K562 (cell line): ENCODE measurements around the gene ZMIZ1. TPM values are rescaled to one million over a fixed set of nuclear protein-coding genes. Genes with fewer than 3 reads are reported as not detected.

Experiments
- ATAC-seq: fragments of 200-7000 bp; cut with Tn5 transposase; 3 replicates; pipeline ENCODE4 v1.9.1; 2020; ENCODE audit warnings: moderate library complexity
- BruUV-seq: library from RNA; stranded (reverse); fragments of 400-500 nt; replicated peaks from 2 replicates; lab custom pipeline; 2021; lab: Mats Ljungman, UMichigan
- CTCF ChIA-PET: fragments of 300-600 bp; formaldehyde crosslinking; extraction: SDS; loops from one replicate; lab custom pipeline; 2021; ENCODE audit warnings: low intra/inter-chr PET ratio; lab: Yijun Ruan, JAX
- POLR2A ChIA-PET: fragments of 300-600, 350-650 bp; sonication (Branson Sonifier 250); formaldehyde crosslinking; extraction: SDS; loops from one replicate; lab custom pipeline; 2021; ENCODE audit warnings: antibody characterized with exemption, inconsistent platforms; lab: Yijun Ruan, JAX
- DNase-seq, 4 experiments: peaks; one replicate each; pipeline versions ENCODE4 v3.0.0 to v3.0.0-alpha.2; 2011 to 2018; ENCODE audit warnings: low spot score in 3 of 4, mixed read lengths in 3 of 4; ENCODE audit errors: extremely low read depth in 1 of 4
- FAIRE-seq: peaks from 2 replicates; lab custom pipeline; 2011; peaks lifted over from hg19 to GRCh38; lab: Jason Lieb, UNC
- H2AFZ ChIP-seq: 2 replicates; pipeline ENCODE4 v1.6.0; 2011; ENCODE audit warnings: low read depth, low read length, control low read depth, inconsistent platforms
- H3K27ac ChIP-seq: fragments of 200-600 bp; 3 replicates; pipeline ENCODE4 v1.8.0; 2011; ENCODE audit warnings: low read depth, mild to moderate bottlenecking, control low read depth, inconsistent platforms, low read length, moderate library complexity, mixed read lengths; ENCODE audit errors: extremely low read depth
- H3K27me3 ChIP-seq, 2 experiments: fragments of 300-600 bp in 1 of 2; 2 replicates in 1 of 2; 3 replicates in 1 of 2; pipeline versions ENCODE4 v1.6.0 to v1.8.0; 2011; ENCODE audit warnings: inconsistent platforms in 2 of 2, low read length in 2 of 2, mild to moderate bottlenecking in 1 of 2, mixed read lengths in 1 of 2, moderate library complexity in 1 of 2; ENCODE audit not compliant: control insufficient read depth in 2 of 2, insufficient read depth in 2 of 2
- H3K36me3 ChIP-seq: fragments of 300-600 bp; 3 replicates; pipeline ENCODE4 v1.8.0; 2011; ENCODE audit warnings: mild to moderate bottlenecking, low read length, inconsistent platforms; ENCODE audit not compliant: control insufficient read depth, insufficient read depth
- H3K4me1 ChIP-seq, 2 experiments: fragments of 200-600 bp in 1 of 2; replicated peaks in 1 of 2; 2 replicates in 1 of 2; 3 replicates in 1 of 2; pipeline versions ENCODE4 v1.5.1 to v1.8.0; 2011; ENCODE audit warnings: inconsistent platforms in 2 of 2, low read length in 2 of 2, mild to moderate bottlenecking in 1 of 2, mixed read lengths in 1 of 2, moderate library complexity in 1 of 2; ENCODE audit not compliant: control insufficient read depth in 2 of 2, insufficient read depth in 2 of 2
- H3K4me2 ChIP-seq: 2 replicates; pipeline ENCODE4 v1.6.1; 2011; ENCODE audit warnings: low read length, control low read depth, inconsistent platforms, mixed read lengths; ENCODE audit not compliant: insufficient read depth
- H3K4me3 ChIP-seq: fragments of 200-600 bp; sonication (generic), shearing (Covaris generic); 2 replicates; pipeline ENCODE4 v1.5.1; 2016; ENCODE audit warnings: control low read depth, inconsistent platforms
- H3K79me2 ChIP-seq: fragments of 200-600 bp; 3 replicates; pipeline ENCODE4 v1.8.0; 2011; ENCODE audit warnings: low read length, inconsistent platforms; ENCODE audit not compliant: control insufficient read depth, insufficient read depth
- H3K9ac ChIP-seq, 2 experiments: 2 replicates each; pipeline versions ENCODE4 v1.6.0 to v1.6.1; 2011; ENCODE audit warnings: low read depth in 2 of 2, low read length in 2 of 2, control low read depth in 1 of 2, inconsistent platforms in 1 of 2, mild to moderate bottlenecking in 1 of 2, mixed read lengths in 1 of 2; ENCODE audit not compliant: insufficient read depth in 1 of 2
- H3K9me1 ChIP-seq: one replicate; pipeline ENCODE4 v1.6.0; 2011; ENCODE audit warnings: inconsistent platforms, mild to moderate bottlenecking, low read length, moderate library complexity; ENCODE audit not compliant: control insufficient read depth, insufficient read depth
- H3K9me3 ChIP-seq: replicated peaks from 2 replicates; pipeline ENCODE4 v1.5.1; 2011; ENCODE audit warnings: low read depth, low read length, inconsistent platforms; ENCODE audit not compliant: control insufficient read depth, insufficient read depth
- H4K20me1 ChIP-seq: replicated peaks from 2 replicates; pipeline ENCODE4 v1.6.1; 2011; ENCODE audit warnings: low read length, inconsistent platforms, mixed read lengths; ENCODE audit not compliant: control insufficient read depth, insufficient read depth
- CBX1 ChIP-seq: sonication (generic); IDR thresholded peaks from 2 replicates; pipeline ENCODE4 v1.6.1; 2016; ENCODE audit warnings: antibody characterized with exemption, low read depth, mild to moderate bottlenecking
- POLR2G ChIP-seq: fragments of 200-400 bp; formaldehyde crosslinking; IDR thresholded peaks from 2 replicates; pipeline ENCODE4 v1.6.1; 2017; ENCODE audit warnings: low read depth, mild to moderate bottlenecking, antibody characterized with exemption, low read length, moderate library complexity
- ZEB2 ChIP-seq: fragments of 450-650 bp; IDR thresholded peaks from 2 replicates; pipeline ENCODE4 v1.6.1; 2016
- ZNF121 ChIP-seq: sonication (generic); formaldehyde crosslinking; conservative IDR thresholded peaks from 2 replicates; pipeline ENCODE4 v1.8.0; 2022; ENCODE audit warnings: missing genetic modification reagents
- WGBS: fragments of 100-300 bp; shearing (Covaris generic); methylation state at CpG from one replicate; pipeline ENCODE4 v1.1.6; 2016; ENCODE audit warnings: low coverage, mixed read lengths; ENCODE audit not compliant: insufficient coverage; ENCODE audit errors: missing lambda C conversion rate; 5-methylcytosine and 5-hydroxymethylcytosine counted together
- in situ Hi-C: fragments of 300-500 bp; cut with MboI; formaldehyde crosslinking; loops from 4 replicates; pipeline ENCODE4 v1.15.0; 2018; ENCODE audit warnings: inconsistent platforms, mixed read lengths
- intact Hi-C: fragments of 100-400 bp; cut with micrococcal nuclease; formaldehyde crosslinking; loops from 2 replicates; pipeline ENCODE4 v1.14.2; 2022
- polyA plus RNA-seq, 8 experiments: library from polyadenylated mRNA; depleted of rRNA in 4 of 8; stranded (reverse) in 5 of 8; unstranded in 3 of 8; fragments of >200 nt; fragmentation: Nextera tagmentation in 2 of 8; fragmentation: Illumina TruSeq in 1 of 8; extraction: Ambion mirVana in 2 of 8; extraction: Trizol in 1 of 8; gene quantifications; 2 replicates each; pipeline versions ENCODE4 v1.2.1 to v1.2.3, GENCODE V29; 2011 to 2014; ENCODE audit warnings: inconsistent platforms in 1 of 8, missing spikeins in 1 of 8
- total RNA-seq, 7 experiments: library from RNA; depleted of rRNA in 6 of 7; stranded (reverse); fragments of >200 nt in 6 of 7; fragmentation: Illumina TruSeq in 2 of 7; extraction: Trizol in 2 of 7; gene quantifications; 2 replicates each; pipeline versions ENCODE4 v1.2.1 to v1.2.3, GENCODE V29; 2011 to 2021; ENCODE audit warnings: low replicate concordance in 1 of 7

The ZMIZ1 gene
- total and polyA plus RNA-seq, 9 of the 15 experiments (the other 6 are each of a cell fraction or from before 2014, with no cell fraction given), result 1.0 to 37.3 (median 4.3) TPM

GRCh38 chr10:79111846-79112614, 43.3 kb downstream of the ZMIZ1 start:
- no peak for FAIRE-seq
- ATAC-seq, result no peak
- Histone ChIP-seq H3K9me1 (no peaks in the 10 kb centered on the region), H4K20me1 (peaks cover 27% of the 10 kb centered on the region; the same call in 1 of the 2 replicates), H3K36me3 (peaks cover 9% of the 10 kb centered on the region; the same call in 1 of the 3 replicates), H3K9ac (peak overlapping the region in 1 of 2 experiments; percentile 23; a peak in 1 of 4 replicates), H3K4me1 (peaks cover 38 to 42% of the 10 kb centered on the region in 2 experiments), H3K27ac (no peak overlapping the region), H3K27me3 (no peaks in the 10 kb centered on the region), H3K79me2 (peaks cover 38% of the 10 kb centered on the region), H3K9me3 (no peaks in the 10 kb centered on the region), H3K4me2 (no peak overlapping the region), H3K4me3 (no peak overlapping the region), H2AFZ (no peak overlapping the region)
- in situ Hi-C loops (no loop called here), intact Hi-C loops (no loop called here)
- TF ChIP-seq CBX1, result no peak
- peak; percentile 29; the same call in 1 of the 2 replicates for TF ChIP-seq ZNF121
- no peak for DNase-seq
- whole genome bisulfite sequencing, result 72% methylated on average over 12 of the region's 12 CpGs
- CTCF ChIA-PET, result no interaction called here
- no TSS peak for BruUV-seq
- POLR2A ChIA-PET, result no interaction called here

DNA sequence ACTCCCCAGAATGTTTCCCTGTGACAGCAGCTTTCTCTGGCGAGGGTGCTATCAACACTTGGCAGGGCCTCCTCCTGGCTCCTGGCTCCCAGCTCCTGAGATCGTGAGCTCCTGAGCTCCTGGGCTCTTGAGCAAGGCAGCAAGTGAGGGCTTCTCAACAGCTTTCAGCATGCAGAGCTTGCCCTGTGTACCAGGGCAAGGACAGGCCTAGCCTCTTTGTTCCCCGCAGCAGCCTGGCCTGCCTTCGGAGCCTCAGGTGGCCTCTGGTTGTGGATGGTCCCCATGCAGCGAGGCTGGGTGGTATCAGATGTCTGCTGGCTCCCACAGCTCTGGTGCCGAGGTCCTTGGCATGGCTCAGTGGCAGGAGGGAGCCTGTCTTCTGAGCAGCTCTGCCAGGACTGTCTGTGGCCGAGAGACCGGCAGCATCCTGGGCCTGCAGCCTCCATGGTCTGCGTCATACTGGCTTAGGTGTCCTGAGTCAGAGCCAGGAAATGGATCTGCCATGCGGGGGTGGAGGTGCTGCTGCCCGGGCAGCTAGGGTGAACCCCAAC, 44.2 kb downstream of the ZMIZ1 start:
- peaks cover 42% of the 10 kb centered on the region for H3K79me2 ChIP-seq

More for the DNA sequence above, 44.2 kb downstream of the ZMIZ1 start:
- H3K4me1 ChIP-seq, result peaks cover 38 to 42% of the 10 kb centered on the region in 2 experiments
- H4K20me1 ChIP-seq, result peaks cover 19% of the 10 kb centered on the region; the same call in 1 of the 2 replicates
- ATAC-seq, result no peak
- intact Hi-C loops (no loop called here), in situ Hi-C loops (no loop called here)
- no peak for DNase-seq
- no peak overlapping the region for H2AFZ ChIP-seq
- no peaks in the 10 kb centered on the region for H3K9me3 ChIP-seq
- POLR2A ChIA-PET, result interaction anchor here (1.1 kb wide), 1 partner anchor 18 kb away, joined by 3 read pairs; no protein-coding TSS in a partner anchor
- no peak overlapping the region for H3K27ac ChIP-seq
- no TSS peak for BruUV-seq
- 77% methylated on average over 10 of the region's 11 CpGs for WGBS
- CTCF ChIA-PET, result no interaction called here
- peaks cover 11% of the 10 kb centered on the region; the same call in 1 of the 3 replicates for H3K36me3 ChIP-seq
- no peaks in the 10 kb centered on the region for H3K9me1 ChIP-seq
- H3K27me3 ChIP-seq, result no peaks in the 10 kb centered on the region
- no peak for TF ChIP-seq ZEB2
- TF ChIP-seq POLR2G, result 0 out of 2 replicates have a peak, but pooled peaks have one; percentile 17
- peak overlapping the region in 1 of 2 experiments; percentile 76; a peak in 2 of 4 replicates for H3K9ac ChIP-seq
- no peak overlapping the region for H3K4me2 ChIP-seq
- no peak overlapping the region for H3K4me3 ChIP-seq
- FAIRE-seq, result no peak
